H9 (cell line): Measurements from ENCODE around the gene AGMO. TPM values are rescaled to one million over a fixed set of nuclear protein-coding genes. Genes with fewer than 3 reads are reported as not detected.

Source experiments
- DNase-seq: peaks from one replicate; pipeline ENCODE4 v3.0.0-alpha.2; 2017
- H2AFZ ChIP-seq: one replicate; pipeline ENCODE4 v1.6.1; 2013; ENCODE audit warnings: mild to moderate bottlenecking, low read length, control low read depth, moderate library complexity
- H2AK5ac ChIP-seq: 2 replicates; pipeline ENCODE4 v1.6.1; 2013; ENCODE audit warnings: low read length, control low read depth, mixed read lengths; ENCODE audit not compliant: insufficient read length
- H2BK120ac ChIP-seq: one replicate; pipeline ENCODE4 v1.6.1; 2013; ENCODE audit warnings: low read depth, mild to moderate bottlenecking, low read length, control low read depth, inconsistent platforms; ENCODE audit not compliant: poor library complexity, severe bottlenecking
- H2BK12ac ChIP-seq: 2 replicates; pipeline ENCODE4 v1.6.1; 2013; ENCODE audit warnings: low read length, control low read depth, mixed read lengths, low read depth; ENCODE audit not compliant: insufficient read length
- H2BK15ac ChIP-seq: 2 replicates; pipeline ENCODE4 v1.6.1; 2013; ENCODE audit warnings: low read depth, low read length, control low read depth
- H2BK20ac ChIP-seq: one replicate; pipeline ENCODE4 v1.6.1; 2013; ENCODE audit warnings: low read depth, mild to moderate bottlenecking, low read length, control low read depth, inconsistent platforms; ENCODE audit not compliant: poor library complexity, severe bottlenecking
- H2BK5ac ChIP-seq: 2 replicates; pipeline ENCODE4 v1.6.1; 2013; ENCODE audit warnings: low read length, control low read depth, mixed read lengths; ENCODE audit not compliant: insufficient read length
- H3K14ac ChIP-seq: 2 replicates; pipeline ENCODE4 v1.6.1; 2013; ENCODE audit warnings: low read length, control low read depth; ENCODE audit not compliant: insufficient read depth
- H3K18ac ChIP-seq: 2 replicates; pipeline ENCODE4 v1.6.1; 2013; ENCODE audit warnings: low read depth, mild to moderate bottlenecking, mixed read lengths, low read length, control low read depth; ENCODE audit not compliant: insufficient read length
- H3K23ac ChIP-seq: 2 replicates; pipeline ENCODE4 v1.6.1; 2013; ENCODE audit warnings: low read length, control low read depth, mixed read lengths, low read depth; ENCODE audit not compliant: insufficient read length
- H3K23me2 ChIP-seq: 2 replicates; pipeline ENCODE4 v1.6.1; 2013; ENCODE audit warnings: low read depth, mild to moderate bottlenecking, mixed read lengths, low read length, control low read depth; ENCODE audit not compliant: insufficient read length, poor library complexity, severe bottlenecking
- H3K27ac ChIP-seq: 2 replicates; pipeline ENCODE4 v1.5.1; 2013; ENCODE audit warnings: low read length, control low read depth, mixed read lengths, low read depth; ENCODE audit not compliant: insufficient read length
- H3K27me3 ChIP-seq: 2 replicates; pipeline ENCODE4 v1.6.1; 2013; ENCODE audit warnings: low read length, control low read depth, inconsistent platforms; ENCODE audit not compliant: insufficient read depth
- H3K4ac ChIP-seq: 2 replicates; pipeline ENCODE4 v1.6.1; 2013; ENCODE audit warnings: low read depth, mild to moderate bottlenecking, control low read depth, inconsistent platforms, low read length, moderate library complexity
- H3K4me1 ChIP-seq: 2 replicates; pipeline ENCODE4 v1.6.1; 2013; ENCODE audit warnings: low read length, control low read depth, inconsistent platforms; ENCODE audit not compliant: insufficient read depth
- H3K4me2 ChIP-seq: 2 replicates; pipeline ENCODE4 v1.6.1; 2013; ENCODE audit warnings: low read length, control low read depth, mixed read lengths; ENCODE audit not compliant: insufficient read length, insufficient read depth
- H3K56ac ChIP-seq: 2 replicates; pipeline ENCODE4 v1.6.1; 2013; ENCODE audit warnings: low read depth, mild to moderate bottlenecking, mixed read lengths, low read length, control low read depth; ENCODE audit not compliant: insufficient read length
- H3K79me1 ChIP-seq: 2 replicates; pipeline ENCODE4 v1.6.1; 2013; ENCODE audit warnings: low read depth, mild to moderate bottlenecking, moderate library complexity, low read length, control low read depth, inconsistent platforms; ENCODE audit not compliant: insufficient read depth, poor library complexity, severe bottlenecking
- H3K79me2 ChIP-seq: 2 replicates; pipeline ENCODE4 v1.6.1; 2013; ENCODE audit warnings: low read length, control low read depth, inconsistent platforms; ENCODE audit not compliant: insufficient read depth
- H3K9ac ChIP-seq: 2 replicates; pipeline ENCODE4 v1.6.1; 2013; ENCODE audit warnings: low read length, control low read depth, mixed read lengths; ENCODE audit not compliant: insufficient read length; ENCODE audit errors: extremely low read depth
- H3K9me3 ChIP-seq: one replicate; pipeline ENCODE4 v1.6.1; 2013; ENCODE audit warnings: low read depth, low read length, inconsistent platforms; ENCODE audit not compliant: control insufficient read depth
- H3T11ph ChIP-seq: one replicate; pipeline ENCODE4 v1.6.1; 2013; ENCODE audit warnings: mild to moderate bottlenecking, low read length, control low read depth, inconsistent platforms
- H4K20me1 ChIP-seq: one replicate; pipeline ENCODE4 v1.6.1; 2013; ENCODE audit not compliant: control insufficient read depth, insufficient read length, insufficient read depth
- H4K5ac ChIP-seq: 2 replicates; pipeline ENCODE4 v1.6.1; 2013; ENCODE audit warnings: low read depth, mild to moderate bottlenecking, mixed read lengths, low read length, control low read depth; ENCODE audit not compliant: insufficient read length
- H4K8ac ChIP-seq: replicated peaks from 2 replicates; pipeline ENCODE4 v1.6.1; 2013; ENCODE audit warnings: low read length, control low read depth, mixed read lengths, low read depth; ENCODE audit not compliant: insufficient read length
- H4K91ac ChIP-seq: 2 replicates; pipeline ENCODE4 v1.6.1; 2013; ENCODE audit warnings: low read depth, mild to moderate bottlenecking, moderate library complexity, mixed read lengths, low read length, control low read depth; ENCODE audit not compliant: insufficient read length
- H3K27ac Mint-ChIP-seq, 3 experiments: 2 replicates in 2 of 3; 3 replicates in 1 of 3; pipeline ENCODE4 v1.8.0; 2020 to 2021; ENCODE audit warnings: mixed read lengths in 3 of 3, mild to moderate bottlenecking in 1 of 3, moderate library complexity in 1 of 3
- H3K27me3 Mint-ChIP-seq: 2 replicates; pipeline ENCODE4 v1.8.0; 2021; ENCODE audit warnings: low read depth, mild to moderate bottlenecking, moderate library complexity, mixed read lengths
- H3K36me3 Mint-ChIP-seq, 3 experiments: 2 replicates in 2 of 3; 3 replicates in 1 of 3; pipeline ENCODE4 v1.8.0; 2020 to 2021; ENCODE audit warnings: low read depth in 3 of 3, mixed read lengths in 3 of 3; ENCODE audit not compliant: insufficient read depth in 1 of 3
- H3K4me1 Mint-ChIP-seq, 2 experiments: 2 replicates each; pipeline ENCODE4 v1.8.0; 2020; ENCODE audit warnings: mixed read lengths in 2 of 2
- H3K4me3 Mint-ChIP-seq, 2 experiments: 2 replicates in 1 of 2; 3 replicates in 1 of 2; pipeline ENCODE4 v1.8.0; 2020 to 2021; ENCODE audit warnings: mild to moderate bottlenecking in 2 of 2, mixed read lengths in 2 of 2, moderate library complexity in 1 of 2
- H3K9me3 Mint-ChIP-seq, 2 experiments: 2 replicates in 1 of 2; 3 replicates in 1 of 2; pipeline ENCODE4 v1.8.0; 2020; ENCODE audit warnings: mild to moderate bottlenecking in 2 of 2, mixed read lengths in 2 of 2, moderate library complexity in 1 of 2
- CTCF ChIP-seq: fragments of 200-600 bp; sonication (generic); conservative IDR thresholded peaks from 3 replicates; pipeline ENCODE4 v1.8.0; 2021; ENCODE audit warnings: antibody characterized with exemption, mild to moderate bottlenecking
- WGBS: extraction: QIAGEN DNeasy Blood & Tissue Kit; methylation state at CpG from one replicate; pipeline ENCODE4 v1.1.7; 2013; ENCODE audit warnings: missing lambda C conversion rate, low lambda C conversion rate, mixed read lengths; ENCODE audit not compliant: insufficient read length; ENCODE audit errors: extremely low coverage; 5-methylcytosine and 5-hydroxymethylcytosine counted together
- total RNA-seq: library from RNA; stranded (reverse); gene quantifications from 2 replicates; pipeline ENCODE4 v1.2.1, GENCODE V29; 2021

The AGMO gene
- total RNA-seq, 1 experiment from 2014 or later = 0.70 TPM

GRCh38 chr7:15554744-15555143, 7.1 kb downstream of the AGMO start:
- no peak overlapping the region for H3K56ac ChIP-seq
- no peak for TF ChIP-seq CTCF
- no peaks in the 10 kb centered on the region for H3K9me3 ChIP-seq
- H3K27me3 Mint-ChIP-seq = no peaks in the 10 kb centered on the region
- H2BK15ac ChIP-seq = no peak overlapping the region
- no peak overlapping the region for H4K8ac ChIP-seq
- H2BK20ac ChIP-seq = no peak overlapping the region
- H2AFZ ChIP-seq = no peak overlapping the region
- peaks cover 5 to 6% of the 10 kb centered on the region in 2 experiments; a peak in 2 of 4 replicates for H3K4me1 Mint-ChIP-seq
- H2BK5ac ChIP-seq = no peak overlapping the region
- H3K23ac ChIP-seq = no peak overlapping the region
- no peak overlapping the region for H2AK5ac ChIP-seq
- no peak overlapping the region for H2BK120ac ChIP-seq
- H2BK12ac ChIP-seq = no peak overlapping the region
- H3T11ph ChIP-seq = no peak overlapping the region
- no peak for DNase-seq
- no peaks in the 10 kb centered on the region for H3K79me1 ChIP-seq
- WGBS = no CpG with 5 or more reads among the region's 3 CpGs
- H3K4ac ChIP-seq = no peak overlapping the region
- no peak overlapping the region for H3K14ac ChIP-seq
- no peak overlapping the region for H4K91ac ChIP-seq
- H3K23me2 ChIP-seq = no peaks in the 10 kb centered on the region
- no peak overlapping the region for H4K5ac ChIP-seq
- H3K9me3 Mint-ChIP-seq = no peaks in the 10 kb centered on the region
- H3K36me3 Mint-ChIP-seq = no peaks in the 10 kb centered on the region
- H3K18ac ChIP-seq = no peak overlapping the region
- H3K4me1 ChIP-seq = no peaks in the 10 kb centered on the region
- H3K27ac Mint-ChIP-seq = no peak overlapping the region
- no peak overlapping the region for H3K9ac ChIP-seq
- no peaks in the 10 kb centered on the region for H3K79me2 ChIP-seq
- no peaks in the 10 kb centered on the region for H3K27me3 ChIP-seq
- no peak overlapping the region for H3K4me2 ChIP-seq
- H3K27ac ChIP-seq = no peak overlapping the region
- H4K20me1 ChIP-seq = no peaks in the 10 kb centered on the region
- no peak overlapping the region for H3K4me3 Mint-ChIP-seq
